HG03066 (cell line): ENCODE measurements around the gene SNX3.

Experiments
- ATAC-seq: cut with Tn5 transposase; IDR thresholded peaks from one replicate; pipeline ENCODE4 v1.9.1; 2021; ENCODE audit warnings: low read depth; ENCODE audit not compliant: unreplicated experiment

SNX3 gene

DNA sequence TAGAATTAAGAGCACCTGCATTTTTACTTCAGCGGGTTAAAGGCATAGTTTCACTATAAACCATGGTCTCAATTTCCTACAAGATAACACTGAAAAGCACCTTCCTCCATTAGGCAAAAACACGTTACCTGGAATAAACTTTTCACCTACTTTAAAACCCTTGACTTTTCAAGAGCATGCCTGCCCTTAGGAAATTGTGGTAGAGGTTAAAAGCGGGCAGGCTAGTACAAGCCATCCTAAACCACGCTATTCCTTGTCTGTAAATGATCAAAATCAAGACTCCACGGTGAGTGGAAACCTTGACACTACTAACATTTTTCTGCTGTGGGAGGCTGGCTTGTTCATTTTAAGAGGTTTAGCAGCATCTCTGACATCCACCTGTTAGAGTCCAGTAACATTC is 51.1 kb downstream of the SNX3 start:
- no peak for ATAC-seq

DNA sequence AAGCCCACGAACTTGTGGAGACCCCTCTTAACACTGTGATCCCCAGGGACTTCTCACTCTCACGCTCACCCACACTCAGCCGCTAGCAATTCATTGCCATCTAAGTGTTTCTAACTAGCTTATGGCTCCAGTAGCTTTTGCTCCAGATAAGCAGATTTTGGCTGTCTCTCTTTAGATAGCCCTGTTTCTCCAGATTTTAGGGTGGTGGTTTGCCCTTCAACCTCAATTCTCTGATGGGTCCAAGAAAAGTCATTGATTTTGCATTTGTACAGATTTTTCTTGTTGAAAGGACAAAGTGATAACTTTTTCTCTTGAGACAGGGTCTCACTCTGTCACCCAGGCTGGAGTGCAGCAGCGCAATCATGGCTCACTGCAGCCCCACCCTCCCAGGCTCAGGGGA is 53.8 kb downstream of the SNX3 start:
- no peak for ATAC-seq

DNA sequence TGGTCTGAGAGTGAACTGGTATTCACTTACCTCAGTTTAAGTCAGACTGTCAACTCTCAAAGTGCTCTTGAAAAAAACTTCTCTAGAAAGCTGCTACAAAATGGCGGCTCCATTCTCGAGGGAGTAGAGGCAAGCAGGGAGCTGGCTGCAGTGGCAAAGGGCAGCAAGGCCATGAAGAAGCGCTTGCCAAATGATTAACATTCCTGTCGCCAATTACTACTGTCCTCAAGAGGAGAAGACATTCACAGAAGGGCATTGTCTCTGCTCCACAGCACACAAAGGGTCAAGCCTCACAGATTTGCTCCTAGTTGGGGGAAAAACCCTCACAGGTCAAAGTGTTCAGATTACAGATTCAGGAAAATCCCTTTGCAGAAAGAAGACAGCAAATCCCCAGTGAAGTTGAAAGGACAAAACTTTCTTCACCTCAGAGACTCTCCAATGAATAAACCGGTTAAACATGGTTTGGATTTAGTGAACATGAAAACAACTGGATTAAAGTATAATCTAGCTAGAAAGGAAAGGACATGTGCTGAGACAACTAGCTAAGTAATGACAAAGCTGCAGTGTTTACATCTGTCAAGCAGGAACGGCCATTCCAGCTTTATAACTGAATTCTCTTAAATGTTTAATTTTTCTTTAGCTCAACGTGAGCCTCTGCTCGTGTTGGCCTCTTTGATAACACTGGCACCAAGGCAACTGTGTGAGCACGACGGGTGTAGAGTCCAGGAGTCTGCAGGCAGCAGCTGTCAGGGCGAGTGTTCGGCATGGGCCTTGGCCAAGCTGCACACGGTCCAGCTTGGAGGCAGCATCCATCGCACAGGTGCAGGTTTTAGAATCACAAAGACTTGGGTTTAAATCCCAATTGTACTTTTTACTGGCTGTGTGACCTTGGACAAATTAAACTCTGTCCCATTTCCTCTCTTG is 57.4 kb downstream of the SNX3 start:
- ATAC-seq, result no peak

DNA sequence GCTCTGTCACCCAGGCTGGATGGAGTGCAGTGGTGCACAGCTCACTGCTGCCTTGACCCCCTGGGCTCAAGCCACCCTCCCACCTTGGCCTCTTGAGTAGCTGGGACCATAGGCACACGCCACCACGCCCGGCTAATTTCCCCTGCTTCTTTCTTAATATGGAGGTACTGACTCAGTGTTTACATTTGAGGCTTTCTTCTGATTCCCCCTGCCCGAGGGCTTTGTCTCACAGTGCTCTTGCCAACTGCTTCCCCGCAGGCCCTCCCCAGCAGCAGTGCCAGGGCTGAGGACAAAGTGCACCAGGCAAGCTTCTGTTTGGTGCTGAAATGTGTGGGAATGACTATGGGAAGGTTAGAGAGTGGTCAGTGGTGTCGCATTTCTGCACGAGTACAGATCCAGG is 60.2 kb downstream of the SNX3 start:
- ATAC-seq, result no peak

DNA sequence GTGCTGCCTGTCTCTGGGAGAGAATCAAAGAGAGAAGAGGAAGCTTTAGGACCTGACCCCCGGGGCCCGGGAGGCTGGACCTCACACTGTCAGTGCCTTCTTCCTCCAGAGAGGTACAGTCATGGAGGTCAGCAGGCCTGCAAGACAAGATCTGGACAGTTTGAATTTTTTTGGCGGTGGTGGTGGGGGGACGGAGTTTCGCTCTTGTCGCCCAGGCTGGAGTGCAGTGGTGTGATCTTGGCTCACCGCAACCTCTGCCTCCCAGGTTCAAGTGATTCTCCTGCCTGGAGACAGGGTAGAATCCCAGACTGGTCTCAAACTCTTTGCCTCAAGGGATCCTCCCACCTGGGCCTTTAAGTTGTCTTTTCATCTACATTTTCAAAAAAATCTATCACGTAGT is 60.7 kb downstream of the SNX3 start:
- no peak for ATAC-seq

DNA sequence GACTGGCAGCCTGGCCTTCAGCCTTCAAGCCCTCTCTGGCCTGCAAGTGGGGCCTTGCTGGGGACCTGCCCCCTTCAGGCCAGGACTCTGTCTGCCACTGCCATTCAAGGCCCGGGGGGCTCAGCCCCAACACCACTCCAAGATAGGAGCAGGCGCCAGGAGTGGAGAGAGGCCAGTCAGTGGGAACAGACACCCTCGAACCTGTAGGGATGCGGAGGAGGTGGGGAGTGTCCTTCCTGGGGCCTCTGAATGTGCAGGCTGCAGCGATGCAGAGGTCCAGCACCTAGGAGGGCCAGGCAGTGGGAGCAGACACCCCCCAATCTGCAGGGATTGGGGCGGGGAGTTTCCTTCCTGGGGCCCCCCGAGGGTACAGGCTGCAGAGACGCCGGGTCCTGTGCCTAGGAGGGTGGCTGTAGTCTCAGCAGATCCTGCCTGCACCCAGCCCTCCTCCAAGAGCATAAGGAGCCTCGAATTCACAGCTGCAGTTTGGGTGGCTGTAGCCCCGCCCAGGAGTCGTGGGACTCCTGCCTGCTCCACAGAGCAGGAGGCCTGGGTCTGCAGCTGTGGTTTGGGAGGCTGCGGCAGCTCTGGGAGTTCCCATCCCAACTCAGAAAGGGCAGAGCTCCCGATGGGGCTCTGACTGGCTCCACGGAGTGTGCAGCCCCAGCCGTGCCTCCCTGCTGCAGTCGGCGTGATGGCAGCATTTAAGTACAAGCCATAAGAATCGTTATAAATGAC is 61.9 kb downstream of the SNX3 start:
- no peak for ATAC-seq

DNA sequence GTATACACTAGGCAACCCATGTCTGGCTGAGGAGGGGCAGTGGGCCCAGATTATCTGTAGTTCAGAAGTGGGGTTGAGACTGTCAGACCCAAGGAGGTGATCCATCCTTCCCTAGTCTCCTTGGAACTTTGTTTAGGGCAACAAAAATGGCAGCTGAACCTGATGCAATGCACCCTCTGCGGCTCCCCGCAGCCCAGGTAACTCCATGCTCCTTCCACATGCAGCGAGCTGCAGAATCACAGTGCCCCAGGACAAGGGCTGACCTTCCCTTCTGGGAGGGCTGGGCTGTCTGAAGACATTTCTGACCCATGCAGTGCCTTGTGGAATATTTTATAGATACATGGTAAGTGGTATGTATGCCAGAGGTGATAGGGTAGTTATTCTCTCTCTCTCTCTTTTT is 65.6 kb downstream of the SNX3 start:
- ATAC-seq, result no peak

DNA sequence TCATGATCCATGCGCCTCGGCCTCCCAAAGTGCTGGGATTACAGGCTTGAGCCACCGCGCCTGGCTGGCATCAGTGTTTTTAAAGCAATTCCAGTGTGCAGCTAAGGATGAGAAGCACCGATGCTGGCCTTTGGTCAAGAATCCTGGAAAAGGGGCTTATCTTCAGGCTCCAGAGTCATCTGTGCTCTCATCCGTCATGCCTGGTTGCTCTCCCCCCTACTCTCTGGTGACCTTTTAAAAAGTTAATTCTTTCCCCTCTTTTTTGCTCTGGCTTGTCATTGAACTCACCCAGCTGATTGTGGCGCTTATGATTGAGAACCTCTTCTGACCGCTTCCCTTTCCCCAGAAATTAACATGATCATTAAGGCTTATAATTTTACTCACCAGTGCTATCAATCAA is 66.3 kb downstream of the SNX3 start:
- no peak for ATAC-seq

DNA sequence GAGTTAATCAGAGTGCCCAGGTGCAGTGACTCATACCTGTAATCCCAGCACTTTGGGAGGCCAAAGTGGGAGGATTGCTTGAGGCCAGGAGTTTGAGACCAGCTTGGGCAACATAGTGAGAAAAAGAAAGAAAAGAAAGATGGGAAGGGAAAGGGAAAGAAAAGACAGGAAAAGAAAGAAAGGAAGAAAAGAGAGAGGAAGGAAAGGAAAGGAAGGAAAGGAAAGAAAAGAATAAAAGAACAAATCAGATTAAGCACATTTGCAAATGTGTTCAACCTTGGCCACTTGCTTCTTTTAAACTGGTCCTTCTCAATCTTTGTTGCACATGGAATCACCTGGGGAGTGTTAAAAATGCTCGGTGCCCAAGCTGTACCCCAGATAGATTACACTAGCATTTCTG is 67.0 kb downstream of the SNX3 start:
- no peak for ATAC-seq

DNA sequence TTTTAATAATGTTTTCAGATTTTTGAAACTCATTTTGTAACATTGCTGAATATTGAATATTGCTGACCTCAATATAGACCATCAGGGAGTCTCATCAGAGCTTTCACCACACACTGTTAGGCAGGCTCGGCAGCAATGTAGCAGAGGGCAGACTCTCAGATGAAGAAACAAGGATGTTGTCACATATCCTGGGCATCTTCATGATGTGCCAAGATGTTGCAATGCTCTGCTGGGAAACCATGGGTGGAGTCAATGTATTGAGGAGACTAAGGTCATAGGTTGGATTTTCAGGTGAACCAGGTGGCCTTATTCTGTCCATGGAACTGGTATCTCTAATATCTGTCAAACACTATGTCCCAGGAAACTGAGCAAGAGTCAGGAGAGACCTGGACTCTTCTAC is 67.7 kb downstream of the SNX3 start:
- no peak for ATAC-seq

DNA sequence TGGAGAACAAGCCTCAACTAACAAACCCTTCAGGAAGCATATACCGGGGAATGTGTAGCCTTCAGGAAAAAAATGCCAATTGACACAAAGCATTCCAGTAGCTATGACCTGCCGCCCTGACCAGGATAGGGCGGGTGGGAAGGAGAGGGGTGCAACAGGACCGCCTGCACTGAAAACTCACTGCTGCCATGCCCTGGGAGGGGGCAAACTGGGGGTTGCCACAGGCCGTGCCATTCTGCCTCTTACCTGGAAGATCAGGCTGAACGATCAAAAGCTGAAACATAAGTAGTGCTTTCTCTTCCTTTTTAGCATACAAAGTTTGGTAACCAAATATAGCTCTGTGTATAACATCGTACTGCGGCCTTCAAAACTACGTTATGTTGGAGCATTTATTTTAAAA is 73.3 kb downstream of the SNX3 start:
- ATAC-seq, result no peak

DNA sequence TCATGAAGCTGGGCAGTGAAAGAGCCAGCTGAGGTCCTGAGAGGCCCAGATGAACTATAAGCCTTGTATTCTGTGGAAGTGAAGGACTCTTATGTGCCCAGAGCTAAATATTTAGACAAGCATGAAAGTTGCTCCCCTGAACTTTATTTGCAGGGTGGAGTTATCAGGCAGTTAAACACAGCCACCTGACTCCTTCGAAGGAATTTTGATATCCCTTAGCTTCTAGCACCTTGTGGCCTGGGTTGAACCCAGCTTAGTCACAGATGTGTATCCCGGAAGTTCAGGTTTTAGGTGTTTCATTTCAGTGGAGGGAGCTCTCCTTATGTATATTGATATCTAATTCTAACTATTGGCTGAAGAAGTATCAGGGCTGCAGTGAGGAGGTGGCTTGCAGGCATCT is 74.6 kb downstream of the SNX3 start:
- ATAC-seq, result no peak

DNA sequence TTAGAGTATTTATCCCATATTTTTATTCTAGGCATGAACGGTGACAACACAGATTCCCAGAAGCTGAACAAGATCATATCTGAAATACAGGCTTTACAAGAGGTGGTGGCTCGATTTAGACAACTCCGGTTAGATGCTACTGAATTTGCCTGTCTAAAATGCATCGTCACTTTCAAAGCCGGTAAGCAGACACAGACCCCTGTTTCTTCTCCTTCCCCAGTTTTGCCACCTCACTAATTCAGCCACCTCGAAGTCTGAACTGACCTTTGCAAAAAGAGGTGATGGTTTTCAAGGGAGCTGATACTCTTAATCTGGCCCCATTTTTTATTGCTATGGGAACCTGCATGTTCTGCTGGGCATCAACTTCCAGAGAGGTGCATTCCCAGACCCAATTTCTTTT is 80.1 kb downstream of the SNX3 start:
- no peak for ATAC-seq

DNA sequence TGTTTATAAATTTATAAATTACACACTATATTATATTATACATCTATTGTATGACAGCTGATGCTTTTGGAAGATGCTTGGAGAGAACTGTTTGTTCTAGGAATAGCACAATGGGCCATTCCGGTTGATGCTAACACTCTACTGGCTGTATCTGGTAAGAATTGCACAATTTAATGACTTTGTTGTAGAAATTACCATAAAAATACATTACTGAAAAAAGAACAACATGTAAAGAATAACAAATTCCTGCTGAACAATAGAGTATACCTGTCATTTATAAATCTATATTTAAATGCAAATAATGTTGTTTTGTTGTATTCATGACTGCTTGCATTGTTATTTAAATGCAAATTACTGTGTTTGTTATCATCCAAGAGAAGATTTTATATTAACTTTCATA is 80.6 kb downstream of the SNX3 start:
- ATAC-seq, result no peak

DNA sequence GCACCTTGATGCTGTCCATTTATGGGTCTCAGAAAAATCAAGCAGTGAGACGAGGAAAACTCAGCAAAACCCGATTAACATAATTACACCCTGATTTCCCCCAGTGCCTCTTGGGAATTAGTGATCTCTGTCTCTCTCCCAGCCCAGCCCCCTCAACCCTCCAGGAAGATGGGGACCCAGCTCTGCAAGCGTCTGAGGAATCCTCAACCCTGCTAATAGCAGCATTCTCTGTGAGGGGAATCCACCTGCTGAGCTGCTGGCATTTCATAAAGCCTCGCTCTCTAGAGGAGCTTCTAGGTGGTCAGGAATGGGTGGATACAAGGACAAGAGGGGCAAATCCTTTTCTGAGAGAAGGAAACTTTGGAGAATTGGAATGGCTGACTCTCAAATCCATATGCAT is 81.1 kb downstream of the SNX3 start:
- no peak for ATAC-seq

DNA sequence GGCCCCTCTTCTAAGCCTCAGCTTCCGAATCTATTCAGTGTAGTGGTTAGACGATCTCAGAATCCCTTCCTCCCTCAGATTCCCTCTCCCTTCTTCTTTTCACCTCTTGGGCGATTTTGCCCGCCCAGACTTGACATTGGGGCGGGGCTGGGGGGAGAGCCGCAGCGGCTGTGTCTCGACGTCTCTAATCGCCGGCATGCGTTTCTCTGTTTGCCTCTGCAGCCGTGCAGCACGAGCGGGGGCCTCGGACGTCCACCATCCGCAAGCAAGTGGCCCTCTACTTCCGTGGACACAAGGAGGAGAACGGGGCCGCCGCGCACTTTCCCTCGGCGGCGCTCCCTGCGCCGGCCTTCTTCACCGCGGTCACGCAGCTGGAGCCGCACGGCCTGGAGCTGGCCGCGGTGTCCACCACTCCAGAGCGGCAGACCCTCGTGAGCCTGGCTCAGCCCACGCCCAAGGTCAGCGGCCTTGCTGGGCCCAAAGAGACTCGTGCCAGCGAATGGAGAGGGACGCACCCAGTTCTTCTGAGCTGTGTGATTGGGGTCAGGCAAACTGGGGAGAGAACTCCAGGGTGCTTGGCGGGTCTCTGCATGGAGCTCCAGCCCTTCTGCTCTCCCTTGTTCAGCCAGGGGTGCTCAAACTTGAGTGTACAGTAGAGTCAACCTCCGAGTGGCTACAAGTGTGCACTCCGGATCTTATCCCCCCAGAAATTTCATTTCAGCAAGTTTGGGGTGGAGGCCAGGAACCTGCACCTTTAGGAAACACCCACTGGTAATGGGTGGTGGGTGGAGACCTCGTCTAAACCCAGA is 84.4 kb downstream of the SNX3 start:
- ATAC-seq, result no peak

DNA sequence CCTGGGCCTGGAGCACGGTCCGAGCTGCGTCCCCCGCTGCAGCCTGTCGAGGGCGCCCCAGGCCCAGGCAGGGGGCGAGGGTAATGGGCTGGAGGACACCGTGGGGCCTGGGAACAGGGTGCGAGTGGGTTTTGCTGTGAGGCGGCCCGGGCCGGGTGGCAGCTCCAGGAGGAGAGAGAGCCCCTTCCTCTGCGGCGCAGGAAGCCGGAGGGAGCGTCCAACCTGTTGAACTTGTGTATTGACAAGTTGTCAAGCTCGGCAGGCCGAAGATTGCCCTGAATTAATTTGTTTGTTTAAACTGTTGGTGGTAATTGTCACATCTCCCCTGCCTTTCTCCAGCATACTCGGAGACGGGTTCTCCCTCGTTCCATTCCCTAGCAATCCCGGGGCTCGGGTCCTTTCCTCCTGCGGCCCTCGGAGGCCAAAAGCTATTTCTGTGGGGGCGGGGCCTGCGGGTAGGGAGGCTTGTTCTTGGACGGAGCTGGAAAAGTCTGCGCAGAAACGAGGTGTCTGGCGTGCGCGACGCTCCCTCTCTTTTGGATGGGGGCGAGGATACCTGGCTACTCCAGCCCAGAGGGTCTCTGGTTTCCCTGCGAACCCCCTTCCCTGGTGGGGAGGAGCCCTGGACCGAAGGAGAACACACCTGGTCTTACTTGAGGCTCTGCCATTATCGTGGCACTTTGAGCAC is 85.1 kb downstream of the SNX3 start:
- ATAC-seq, result no peak

DNA sequence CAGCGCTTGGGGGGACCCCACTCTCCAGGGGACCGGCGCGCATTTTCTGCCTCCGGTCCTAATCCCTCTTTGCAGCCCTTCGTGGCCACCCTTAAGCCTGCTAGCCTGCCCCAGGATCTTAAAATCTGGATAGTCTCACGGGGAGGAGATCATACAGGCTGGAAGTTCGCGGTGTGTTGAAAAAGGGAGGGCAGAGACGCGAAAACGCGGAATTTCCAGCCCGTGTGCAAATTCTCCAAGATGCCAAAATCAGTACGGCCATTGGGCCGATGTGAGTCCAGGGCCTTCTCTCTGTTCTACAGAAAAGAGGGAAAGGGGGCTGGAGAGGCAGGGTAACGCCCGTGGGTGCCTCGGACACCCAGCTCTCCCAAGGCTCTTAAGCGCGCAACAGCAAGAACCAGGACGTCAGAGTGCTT is 85.7 kb downstream of the SNX3 start:
- ATAC-seq, result no peak

DNA sequence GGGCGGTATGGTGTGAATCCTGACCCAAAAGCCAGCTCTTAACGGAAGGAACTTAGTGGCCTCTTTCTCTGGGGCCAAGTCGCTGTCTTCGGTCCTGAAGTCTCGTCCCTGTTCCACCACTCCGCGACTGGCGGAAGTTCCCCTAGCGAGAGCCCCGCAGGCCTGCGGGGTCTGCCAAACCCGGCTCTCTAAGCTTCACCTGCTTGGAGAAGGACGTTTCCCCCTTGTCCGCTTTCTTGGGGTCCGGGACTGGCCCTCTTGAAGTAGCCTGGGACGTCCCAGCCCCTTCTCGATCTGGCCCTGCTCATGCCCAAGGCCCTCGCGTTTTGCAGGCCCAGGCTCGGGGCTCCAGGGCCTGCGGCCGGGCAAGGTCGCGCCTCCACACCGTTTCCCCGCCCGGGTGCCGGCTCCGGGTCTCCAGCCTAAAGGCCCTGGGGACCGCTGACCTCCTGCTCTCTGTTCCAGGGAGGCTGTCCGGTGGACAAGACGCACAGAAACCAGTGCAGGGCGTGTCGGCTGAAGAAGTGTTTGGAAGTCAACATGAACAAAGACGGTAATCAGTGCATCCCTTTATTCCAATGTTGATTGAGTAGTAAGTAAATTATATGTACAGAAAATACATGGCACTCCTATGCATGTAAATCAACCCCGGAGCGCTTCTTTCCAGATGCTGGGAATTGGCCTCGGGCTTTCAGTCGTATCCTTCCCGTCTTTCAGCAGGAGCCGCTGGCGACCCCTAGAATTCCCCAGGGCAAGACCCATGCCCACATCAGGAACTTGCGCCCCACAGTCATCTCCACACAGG is 86.3 kb downstream of the SNX3 start:
- no peak for ATAC-seq
